Subcutaneous adipose tissue (tissue), 4 donors: ENCODE results near the gene DLX1. TPM values are rescaled to one million over a fixed set of nuclear protein-coding genes. Genes with fewer than 3 reads are reported as not detected.

Experiments
- total RNA-seq, 4 donors: library from RNA; depleted of rRNA; stranded (reverse); fragments of >200 nt; gene quantifications; one replicate each; pipeline ENCODE4 v1.1.0, GENCODE V29; 2016
- TF ChIP-seq, protein P1 (sequence below): fragments of 450-650 bp; IDR thresholded peaks from one replicate; pipeline ENCODE4 v1.5.1; 2016; ENCODE audit warnings: low read depth, mild to moderate bottlenecking, control low read depth, antibody characterized with exemption, moderate library complexity

DLX1 gene
- total RNA-seq, 4 donors from 2014 or later, result not detected

GRCh38 chr2:172056293-172056692 lies 29.0 kb upstream of the DLX1 start:
- TF ChIP-seq, protein P1, sequence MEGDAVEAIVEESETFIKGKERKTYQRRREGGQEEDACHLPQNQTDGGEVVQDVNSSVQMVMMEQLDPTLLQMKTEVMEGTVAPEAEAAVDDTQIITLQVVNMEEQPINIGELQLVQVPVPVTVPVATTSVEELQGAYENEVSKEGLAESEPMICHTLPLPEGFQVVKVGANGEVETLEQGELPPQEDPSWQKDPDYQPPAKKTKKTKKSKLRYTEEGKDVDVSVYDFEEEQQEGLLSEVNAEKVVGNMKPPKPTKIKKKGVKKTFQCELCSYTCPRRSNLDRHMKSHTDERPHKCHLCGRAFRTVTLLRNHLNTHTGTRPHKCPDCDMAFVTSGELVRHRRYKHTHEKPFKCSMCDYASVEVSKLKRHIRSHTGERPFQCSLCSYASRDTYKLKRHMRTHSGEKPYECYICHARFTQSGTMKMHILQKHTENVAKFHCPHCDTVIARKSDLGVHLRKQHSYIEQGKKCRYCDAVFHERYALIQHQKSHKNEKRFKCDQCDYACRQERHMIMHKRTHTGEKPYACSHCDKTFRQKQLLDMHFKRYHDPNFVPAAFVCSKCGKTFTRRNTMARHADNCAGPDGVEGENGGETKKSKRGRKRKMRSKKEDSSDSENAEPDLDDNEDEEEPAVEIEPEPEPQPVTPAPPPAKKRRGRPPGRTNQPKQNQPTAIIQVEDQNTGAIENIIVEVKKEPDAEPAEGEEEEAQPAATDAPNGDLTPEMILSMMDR, result no peak

DNA sequence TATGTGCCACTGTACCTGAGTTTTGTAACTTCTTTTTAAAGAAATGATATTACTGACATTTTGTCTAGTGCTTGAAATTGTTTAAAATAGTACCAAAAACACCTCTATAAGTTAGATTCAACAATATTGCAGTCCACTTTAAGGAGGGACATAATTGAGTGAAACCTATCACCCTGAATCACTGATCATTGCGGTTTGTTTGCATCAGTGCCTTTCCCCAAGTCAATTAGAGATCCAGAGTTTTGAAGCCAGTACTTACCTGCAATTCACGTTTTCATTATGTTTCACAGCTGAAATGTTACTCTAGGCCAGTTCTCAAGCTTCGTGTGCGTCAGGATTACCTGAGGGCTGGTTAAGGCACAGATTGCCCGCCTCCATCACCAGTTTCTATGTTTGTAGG lies 26.6 kb upstream of the DLX1 start:
- TF ChIP-seq, protein P1, result no peak

- TF ChIP-seq, protein P1, result no peak
Measured at GRCh38 chr2:172062402-172063004, 22.8 kb upstream of the DLX1 start.

GRCh38 chr2:172063446-172063845 lies 21.9 kb upstream of the DLX1 start:
- TF ChIP-seq, protein P1, result no peak

GRCh38 chr2:172065111-172065510 lies 20.2 kb upstream of the DLX1 start:
- TF ChIP-seq, protein P1, result no peak

- TF ChIP-seq, protein P1, result no peak
Measured at GRCh38 chr2:172066394-172066886, 18.9 kb upstream of the DLX1 start.

DNA sequence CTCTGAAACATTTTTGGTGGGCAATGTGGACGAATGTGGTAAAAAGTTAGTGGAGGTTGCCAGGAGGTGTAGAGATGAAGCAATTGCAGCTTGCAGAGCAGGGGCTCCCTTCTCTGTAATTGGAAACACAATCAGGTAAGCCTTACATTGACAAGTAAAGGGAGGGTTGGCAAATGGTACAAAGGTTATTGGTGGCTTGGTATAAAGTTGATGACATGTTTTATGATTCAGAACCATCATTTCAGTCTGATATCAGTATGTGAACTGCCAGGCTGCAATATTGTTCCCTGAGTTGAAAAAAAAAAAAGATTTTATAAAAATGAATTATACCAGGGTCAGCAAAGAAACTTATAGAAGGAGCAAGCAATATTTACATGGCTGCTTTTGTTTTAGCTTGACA lies 14.4 kb upstream of the DLX1 start:
- TF ChIP-seq, protein P1, result no peak
